Raji (cell line): ENCODE data around the gene WIPF3.

Experiments used
- POLR2A ChIP-seq: IDR thresholded peaks from 2 replicates; pipeline ENCODE4 v1.6.1; 2011; ENCODE audit warnings: low read depth, low read length, control low read depth; ENCODE audit not compliant: insufficient read depth

Gene WIPF3

GRCh38 chr7:29955075-29955792, 148.9 kb downstream of the WIPF3 start:
- no peak for TF ChIP-seq POLR2A

- TF ChIP-seq POLR2A = no peak
These were observed 149.6 kb downstream of the WIPF3 start for GRCh38 chr7:29955799-29956486.

GRCh38 chr7:29956487-29956836, 150.2 kb downstream of the WIPF3 start:
- no peak for TF ChIP-seq POLR2A

GRCh38 chr7:29957521-29958310, 151.4 kb downstream of the WIPF3 start:
- no peak for TF ChIP-seq POLR2A

GRCh38 chr7:29958667-29959358, 152.5 kb downstream of the WIPF3 start:
- TF ChIP-seq POLR2A = no peak

- TF ChIP-seq POLR2A = no peak
These were observed 155.7 kb downstream of the WIPF3 start for GRCh38 chr7:29962035-29962434.

- no peak for TF ChIP-seq POLR2A
These were observed 158.7 kb downstream of the WIPF3 start for GRCh38 chr7:29965030-29965429.
